SK-N-SH (cell line): ENCODE results near the gene ITGBL1. TPM values are rescaled to one million over a fixed set of nuclear protein-coding genes. Genes with fewer than 3 reads are reported as not detected.

ENCODE experiments used
- CTCF ChIA-PET: fragments of 300-600, 350-600 bp; formaldehyde crosslinking; extraction: SDS; loops from one replicate; lab custom pipeline; 2021; lab: Yijun Ruan, JAX
- POLR2A ChIA-PET: fragments of 350-600 bp; sonication (Branson Sonifier 250); formaldehyde crosslinking; extraction: SDS; loops from one replicate; lab custom pipeline; 2020; ENCODE audit warnings: antibody characterized with exemption, inconsistent platforms; lab: Yijun Ruan, JAX
- DNase-seq: peaks from one replicate; pipeline ENCODE4 v3.0.0; 2012
- H2AFZ ChIP-seq: fragments of 200-600 bp; sonication (generic); 2 replicates; pipeline ENCODE4 v1.8.1; 2016; ENCODE audit warnings: antibody characterized with exemption, mild to moderate bottlenecking, low read depth
- H3F3A ChIP-seq: fragments of 200-600 bp; sonication (generic); replicated peaks from 2 replicates; pipeline ENCODE3; 2016; ENCODE audit warnings: antibody characterized with exemption, mild to moderate bottlenecking; ENCODE audit not compliant: insufficient read depth
- H3K27ac ChIP-seq, 2 experiments: fragments of 200-500 bp in 1 of 2; fragments of 200-600 bp in 1 of 2; sonication (Bioruptor generic) in 1 of 2; sonication (generic), shearing (Covaris generic) in 1 of 2; 2 replicates each; pipeline versions ENCODE4 v1.5.1 to v1.6.1; 2014 to 2016; ENCODE audit warnings: low read depth in 2 of 2, inconsistent platforms in 1 of 2, low read length in 1 of 2, mild to moderate bottlenecking in 1 of 2, mixed read lengths in 1 of 2
- H3K27me3 ChIP-seq: fragments of 200-600 bp; sonication (generic), shearing (Covaris generic); 2 replicates; pipeline ENCODE4 v1.6.1; 2016; ENCODE audit warnings: mixed run types; ENCODE audit not compliant: insufficient read depth
- H3K36me3 ChIP-seq, 2 experiments: fragments of 200-500 bp in 1 of 2; fragments of 200-600 bp in 1 of 2; sonication (Bioruptor generic) in 1 of 2; sonication (generic) in 1 of 2; replicated peaks in 1 of 2; 2 replicates each; pipeline versions ENCODE3 to v1.5.1; 2014 to 2016; ENCODE audit warnings: low read length in 1 of 2, mild to moderate bottlenecking in 1 of 2; ENCODE audit not compliant: insufficient read depth in 2 of 2, control insufficient read depth in 1 of 2
- H3K4me1 ChIP-seq, 2 experiments: fragments of 200-500 bp in 1 of 2; fragments of 200-600 bp in 1 of 2; sonication (Bioruptor generic) in 1 of 2; sonication (generic), shearing (Covaris generic) in 1 of 2; 2 replicates each; pipeline versions ENCODE4 v1.5.1 to v1.6.1; 2014 to 2016; ENCODE audit warnings: low read depth in 1 of 2, low read length in 1 of 2, mixed run types in 1 of 2; ENCODE audit not compliant: insufficient read depth in 2 of 2, control insufficient read depth in 1 of 2
- H3K4me2 ChIP-seq: fragments of 200-600 bp; sonication (generic), shearing (Covaris generic); 2 replicates; pipeline ENCODE4 v1.6.1; 2017; ENCODE audit warnings: mixed run types
- H3K4me3 ChIP-seq, 2 experiments: fragments of 200-500 bp in 1 of 2; fragments of 200-600 bp in 1 of 2; sonication (Bioruptor generic) in 1 of 2; sonication (generic), shearing (Covaris generic) in 1 of 2; 2 replicates each; pipeline versions ENCODE4 v1.5.1 to v1.8.1; 2014 to 2016; ENCODE audit warnings: low read depth in 2 of 2, inconsistent platforms in 1 of 2, low read length in 1 of 2, mild to moderate bottlenecking in 1 of 2, mixed read lengths in 1 of 2, moderate library complexity in 1 of 2
- H3K79me2 ChIP-seq: fragments of 200-600 bp; sonication (generic); 2 replicates; pipeline ENCODE4 v1.8.1; 2017; ENCODE audit warnings: mild to moderate bottlenecking; ENCODE audit not compliant: insufficient read depth
- H3K9ac ChIP-seq: fragments of 200-600 bp; sonication (generic); 2 replicates; pipeline ENCODE4 v1.6.1; 2017; ENCODE audit warnings: mixed run types
- H3K9me2 ChIP-seq: fragments of 200-600 bp; sonication (generic); 2 replicates; pipeline ENCODE4 v1.6.1; 2017; ENCODE audit warnings: mixed run types
- H3K9me3 ChIP-seq: fragments of 200-600 bp; sonication (generic); 2 replicates; pipeline ENCODE4 v1.6.1; 2017; ENCODE audit warnings: mixed run types, mild to moderate bottlenecking, moderate library complexity
- H4K20me1 ChIP-seq: fragments of 200-600 bp; sonication (generic); 2 replicates; pipeline ENCODE4 v1.6.1; 2017; ENCODE audit warnings: mild to moderate bottlenecking, mixed run types; ENCODE audit not compliant: insufficient read depth
- NRF1 ChIP-seq: IDR thresholded peaks from 2 replicates; pipeline ENCODE4 v1.6.1; 2012; ENCODE audit warnings: low read depth, mild to moderate bottlenecking, low read length
- RXRA ChIP-seq: IDR thresholded peaks from 2 replicates; pipeline ENCODE4 v1.4.0; 2012; ENCODE audit warnings: low read depth, mild to moderate bottlenecking, borderline replicate concordance
- TEAD4 ChIP-seq: IDR thresholded peaks from 2 replicates; pipeline ENCODE4 v1.4.0; 2012; ENCODE audit warnings: mild to moderate bottlenecking, borderline replicate concordance; ENCODE audit not compliant: insufficient read depth
- WGBS: methylation state at CpG from one replicate; pipeline ENCODE4 v1.1.6; 2017; ENCODE audit warnings: low lambda C conversion rate; 5-methylcytosine and 5-hydroxymethylcytosine counted together
- polyA plus RNA-seq, 3 experiments: library from polyadenylated mRNA; depleted of rRNA; stranded (reverse); fragments of >200 nt; gene quantifications; 2 replicates each; pipeline ENCODE4 v1.2.3, GENCODE V29; 2012
- TF ChIP-seq, protein P1 (sequence below): IDR thresholded peaks from 2 replicates; pipeline ENCODE4 v1.4.0; 2012; ENCODE audit warnings: low read depth, borderline replicate concordance
- TF ChIP-seq, protein P2 (sequence below): IDR thresholded peaks from 2 replicates; pipeline ENCODE4 v1.4.0; 2012; ENCODE audit warnings: low read depth
- TF ChIP-seq, protein P3 (sequence below): fragments of 150-350 bp; IDR thresholded peaks from 2 replicates; pipeline ENCODE4 v1.6.1; 2017; ENCODE audit warnings: antibody characterized with exemption, low read length, low read depth, borderline replicate concordance
- TF ChIP-seq, protein P4 (sequence below): IDR thresholded peaks from 2 replicates; pipeline ENCODE4; 2012

Gene ITGBL1
- polyA plus RNA-seq, 1 of the 3 experiments (the other 2 are of a cell fraction) = 78.7 TPM

DNA sequence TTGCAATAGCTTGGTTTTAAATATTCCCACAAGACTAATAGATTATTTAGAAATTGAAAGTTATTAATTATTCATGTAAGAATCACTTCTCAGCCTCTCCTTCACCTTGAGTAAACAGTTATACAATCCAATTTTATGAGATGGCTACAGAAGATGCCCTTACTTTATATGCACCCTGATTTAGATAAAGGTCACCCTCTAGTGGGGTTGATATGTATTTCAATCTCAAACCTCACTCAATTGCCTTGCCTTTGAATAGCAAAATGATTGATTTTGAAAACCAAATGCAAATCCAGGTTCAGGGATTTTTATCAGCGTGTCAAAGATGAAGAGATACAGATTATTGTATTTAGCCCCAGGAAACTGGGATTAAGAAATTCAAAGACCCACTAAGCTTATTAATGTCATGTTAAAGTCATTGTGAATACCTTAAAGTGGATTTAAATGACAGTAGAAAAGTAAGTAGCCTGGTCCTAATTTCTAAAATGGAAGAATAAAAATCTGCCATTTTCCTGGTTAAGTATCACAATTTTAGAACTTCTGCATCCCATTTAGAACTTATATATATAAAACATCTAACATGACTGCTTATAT is 305.1 kb downstream of the ITGBL1 start (continued):
- TF ChIP-seq, protein P1, sequence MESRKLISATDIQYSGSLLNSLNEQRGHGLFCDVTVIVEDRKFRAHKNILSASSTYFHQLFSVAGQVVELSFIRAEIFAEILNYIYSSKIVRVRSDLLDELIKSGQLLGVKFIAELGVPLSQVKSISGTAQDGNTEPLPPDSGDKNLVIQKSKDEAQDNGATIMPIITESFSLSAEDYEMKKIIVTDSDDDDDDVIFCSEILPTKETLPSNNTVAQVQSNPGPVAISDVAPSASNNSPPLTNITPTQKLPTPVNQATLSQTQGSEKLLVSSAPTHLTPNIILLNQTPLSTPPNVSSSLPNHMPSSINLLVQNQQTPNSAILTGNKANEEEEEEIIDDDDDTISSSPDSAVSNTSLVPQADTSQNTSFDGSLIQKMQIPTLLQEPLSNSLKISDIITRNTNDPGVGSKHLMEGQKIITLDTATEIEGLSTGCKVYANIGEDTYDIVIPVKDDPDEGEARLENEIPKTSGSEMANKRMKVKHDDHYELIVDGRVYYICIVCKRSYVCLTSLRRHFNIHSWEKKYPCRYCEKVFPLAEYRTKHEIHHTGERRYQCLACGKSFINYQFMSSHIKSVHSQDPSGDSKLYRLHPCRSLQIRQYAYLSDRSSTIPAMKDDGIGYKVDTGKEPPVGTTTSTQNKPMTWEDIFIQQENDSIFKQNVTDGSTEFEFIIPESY = no peak
- TF ChIP-seq, protein P2, sequence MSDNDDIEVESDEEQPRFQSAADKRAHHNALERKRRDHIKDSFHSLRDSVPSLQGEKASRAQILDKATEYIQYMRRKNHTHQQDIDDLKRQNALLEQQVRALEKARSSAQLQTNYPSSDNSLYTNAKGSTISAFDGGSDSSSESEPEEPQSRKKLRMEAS = no peak

DNA sequence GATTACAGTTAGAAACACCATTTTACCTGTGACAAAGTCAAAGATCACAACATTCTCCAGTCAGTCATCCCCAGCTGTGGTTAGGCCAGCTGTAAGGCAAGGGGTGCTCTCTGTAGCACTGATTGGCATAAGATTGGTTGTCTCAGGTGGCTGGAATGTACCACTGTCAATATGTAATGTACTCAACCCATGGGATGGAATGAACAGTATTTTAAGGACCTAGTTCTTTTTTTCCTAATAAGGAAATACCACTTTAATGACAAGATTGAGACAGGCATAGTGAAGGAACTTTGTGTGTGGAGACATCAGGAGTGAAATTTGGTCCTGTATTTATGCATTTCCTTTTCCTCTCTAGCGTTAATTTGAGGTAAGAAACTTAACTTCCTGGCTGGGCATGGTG is 310.7 kb downstream of the ITGBL1 start:
- no peak overlapping the region for H3K4me2 ChIP-seq
- H3K36me3 ChIP-seq = no peaks in the 10 kb centered on the region
- H3K9ac ChIP-seq = no peak overlapping the region
- no peak overlapping the region for H3K4me3 ChIP-seq
- no peak for DNase-seq
- POLR2A ChIA-PET = no interaction called here
- no peaks in the 10 kb centered on the region for H3K79me2 ChIP-seq
- H2AFZ ChIP-seq = no peak overlapping the region
- H3K27me3 ChIP-seq = no peaks in the 10 kb centered on the region
- H3K9me3 ChIP-seq = no peaks in the 10 kb centered on the region
- WGBS = 90% methylated on average over 1 of the region's 1 CpG
- H3K4me1 ChIP-seq = no peaks in the 10 kb centered on the region
- no peaks in the 10 kb centered on the region for H3F3A ChIP-seq
- no peak overlapping the region for H3K27ac ChIP-seq
- no peaks in the 10 kb centered on the region for H3K9me2 ChIP-seq
- no peaks in the 10 kb centered on the region for H4K20me1 ChIP-seq
- CTCF ChIA-PET = interaction anchor here (1.6 kb wide), 1 partner anchor 613 kb away, joined by 5 read pairs; no protein-coding TSS in a partner anchor
- TF ChIP-seq, protein P3, sequence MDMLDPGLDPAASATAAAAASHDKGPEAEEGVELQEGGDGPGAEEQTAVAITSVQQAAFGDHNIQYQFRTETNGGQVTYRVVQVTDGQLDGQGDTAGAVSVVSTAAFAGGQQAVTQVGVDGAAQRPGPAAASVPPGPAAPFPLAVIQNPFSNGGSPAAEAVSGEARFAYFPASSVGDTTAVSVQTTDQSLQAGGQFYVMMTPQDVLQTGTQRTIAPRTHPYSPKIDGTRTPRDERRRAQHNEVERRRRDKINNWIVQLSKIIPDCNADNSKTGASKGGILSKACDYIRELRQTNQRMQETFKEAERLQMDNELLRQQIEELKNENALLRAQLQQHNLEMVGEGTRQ = no peak
- TF ChIP-seq, protein P4, sequence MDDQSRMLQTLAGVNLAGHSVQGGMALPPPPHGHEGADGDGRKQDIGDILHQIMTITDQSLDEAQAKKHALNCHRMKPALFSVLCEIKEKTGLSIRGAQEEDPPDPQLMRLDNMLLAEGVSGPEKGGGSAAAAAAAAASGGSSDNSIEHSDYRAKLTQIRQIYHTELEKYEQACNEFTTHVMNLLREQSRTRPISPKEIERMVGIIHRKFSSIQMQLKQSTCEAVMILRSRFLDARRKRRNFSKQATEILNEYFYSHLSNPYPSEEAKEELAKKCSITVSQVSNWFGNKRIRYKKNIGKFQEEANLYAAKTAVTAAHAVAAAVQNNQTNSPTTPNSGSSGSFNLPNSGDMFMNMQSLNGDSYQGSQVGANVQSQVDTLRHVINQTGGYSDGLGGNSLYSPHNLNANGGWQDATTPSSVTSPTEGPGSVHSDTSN = 0 out of 2 replicates have a peak, but pooled peaks have one; percentile 2
- TF ChIP-seq TEAD4 = no peak
- no peak for TF ChIP-seq NRF1
- no peak for TF ChIP-seq RXRA

Other genes starting within 250 kb of the ITGBL1 start
- gene NALCN, start 36.2 kb upstream of the ITGBL1 start, polyA plus RNA-seq (2012; rRNA removed) = 3.0 and 4.5 TPM in 2 replicates